Forelimb muscle (tissue), 1 donor: ENCODE measurements around the gene ORC4. TPM values are rescaled to one million over a fixed set of nuclear protein-coding genes. Genes with fewer than 3 reads are reported as not detected.

Source experiments
- DNase-seq: peaks from one replicate; pipeline ENCODE4 v3.0.0-alpha.2; 2013; ENCODE audit warnings: low read depth
- polyA plus RNA-seq: library from polyadenylated mRNA; unstranded; fragments of 120-200 nt; gene quantifications from one replicate; pipeline ENCODE4 v1.2.1, GENCODE V29; 2013; ENCODE audit not compliant: insufficient read length

Gene ORC4
- polyA plus RNA-seq, 1 donor, result 38.0 TPM

DNA sequence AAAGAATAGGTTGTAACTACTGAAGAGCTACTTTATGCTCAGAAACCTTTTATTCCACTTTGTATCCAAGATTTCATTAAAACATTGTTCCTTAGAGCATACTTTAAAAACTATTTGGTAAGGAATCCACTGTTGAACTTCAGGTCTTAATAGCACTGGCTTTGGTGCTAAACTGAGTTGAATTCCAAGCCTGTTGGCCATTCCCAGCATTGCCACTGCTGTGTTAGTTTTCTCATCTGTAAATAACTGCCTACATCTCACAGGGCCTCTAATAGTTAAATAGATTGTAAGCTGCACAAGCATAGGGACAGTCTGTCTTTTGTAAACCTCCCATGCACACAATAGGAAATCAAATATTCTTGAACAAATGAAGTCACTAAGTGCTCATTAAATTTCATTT, 86.6 kb downstream of the ORC4 start:
- DNase-seq, result no peak

- no peak for DNase-seq
Measured at GRCh38 chr2:147927053-147927588, 93.4 kb downstream of the ORC4 start.

- DNase-seq, result no peak
Measured at GRCh38 chr2:147925886-147926285, 94.7 kb downstream of the ORC4 start.

GRCh38 chr2:147924647-147925046, 95.9 kb downstream of the ORC4 start:
- no peak for DNase-seq

- no peak for DNase-seq
Measured at GRCh38 chr2:147923846-147924245, 96.7 kb downstream of the ORC4 start.

DNA sequence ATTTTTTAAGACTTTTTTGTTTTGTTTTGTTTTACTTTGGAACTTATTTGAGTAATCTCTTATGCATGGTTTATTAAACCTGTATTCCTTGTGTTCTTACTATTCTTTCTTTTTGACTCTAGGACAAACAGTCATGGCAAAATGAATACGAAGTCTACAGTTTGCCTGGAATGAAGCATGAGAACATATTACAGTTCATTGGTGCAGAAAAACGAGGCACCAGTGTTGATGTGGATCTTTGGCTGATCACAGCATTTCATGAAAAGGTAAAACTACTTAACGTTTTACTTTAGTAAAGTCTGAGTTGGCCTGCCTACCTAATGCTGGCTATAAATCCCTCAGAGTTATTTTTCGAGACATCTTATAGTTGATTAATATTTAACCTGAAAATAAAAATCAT, 103.4 kb downstream of the ORC4 start:
- DNase-seq, result no peak

DNA sequence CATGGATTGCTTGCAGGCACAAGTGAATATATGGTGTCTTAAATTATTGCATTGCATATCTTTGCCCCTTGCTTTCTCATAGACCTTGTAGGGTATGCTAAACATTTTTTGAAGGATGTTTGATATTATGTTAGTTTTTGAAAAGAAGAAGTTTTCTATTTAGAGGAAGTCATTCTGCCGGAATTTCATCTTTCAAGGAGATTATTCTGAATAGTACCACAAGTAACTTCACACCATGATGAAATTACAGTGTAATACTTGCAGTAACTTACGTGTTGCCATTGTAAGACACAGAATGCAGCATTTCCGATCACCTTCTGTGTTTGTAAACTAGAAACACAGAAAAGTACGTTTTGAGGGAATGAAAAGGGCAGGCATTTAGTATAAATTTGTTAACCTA, 103.8 kb downstream of the ORC4 start:
- no peak for DNase-seq

DNA sequence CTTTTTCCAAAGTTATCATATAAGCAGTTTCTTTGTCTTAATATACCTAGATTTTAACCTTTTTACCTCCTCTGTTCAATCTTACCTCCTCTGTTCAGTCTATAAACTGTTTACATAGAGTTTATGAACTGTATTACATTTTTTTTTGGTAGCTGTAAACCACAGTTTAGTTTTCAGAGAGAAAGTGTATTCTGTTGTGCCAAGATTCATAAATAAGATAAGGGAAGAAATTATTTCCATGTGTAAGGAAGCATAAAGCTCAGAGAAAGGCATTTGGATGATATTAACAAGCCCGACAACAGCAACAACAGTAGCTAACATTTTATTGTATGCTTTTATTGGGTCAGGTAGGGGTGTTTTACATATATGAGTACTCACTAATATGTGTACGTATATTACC, 104.5 kb downstream of the ORC4 start:
- no peak for DNase-seq

- DNase-seq, result no peak
Measured at GRCh38 chr2:147913701-147914480, 106.6 kb downstream of the ORC4 start.

DNA sequence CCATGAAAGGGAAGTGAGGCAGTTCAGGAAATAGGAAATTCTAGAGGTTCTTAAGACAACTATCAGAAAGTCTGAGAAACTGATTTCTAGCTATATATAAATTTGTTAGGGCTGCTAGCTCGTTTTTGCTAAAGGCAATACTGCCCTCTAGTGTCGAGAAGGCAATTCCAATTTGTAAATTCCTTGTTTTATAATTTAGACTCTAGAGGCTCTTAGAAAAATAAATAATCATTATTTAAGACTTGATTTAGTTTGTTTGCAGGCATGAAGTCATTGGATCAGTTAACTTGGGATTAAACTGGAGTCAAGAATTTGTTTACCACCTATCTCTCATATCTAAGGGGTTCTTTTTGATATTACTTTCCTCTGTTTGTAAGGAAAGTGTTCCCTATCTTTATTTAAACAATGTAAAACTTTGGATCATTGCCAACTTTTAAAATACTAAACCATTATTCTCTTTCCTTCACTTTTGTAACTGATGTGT, 109.5 kb downstream of the ORC4 start:
- DNase-seq, result peak; percentile 60

DNA sequence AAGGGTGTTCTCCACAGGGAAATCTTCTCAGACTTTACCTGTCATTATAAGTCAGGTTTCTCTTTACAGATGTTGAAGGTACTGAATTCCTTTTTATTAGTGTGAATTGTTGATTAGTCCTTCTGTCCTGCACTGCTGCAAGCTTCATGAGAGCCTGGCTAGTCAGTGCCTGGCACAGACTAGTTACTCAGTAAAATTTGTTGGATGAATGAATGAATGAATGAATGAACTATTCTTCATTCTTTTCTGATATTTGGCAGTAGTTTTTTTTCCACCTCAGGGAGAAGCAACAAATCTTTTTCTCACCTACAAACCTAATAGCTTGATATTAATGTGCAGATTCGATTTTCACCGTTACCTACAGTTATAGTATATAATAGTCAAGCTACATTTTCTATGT, 111.4 kb downstream of the ORC4 start:
- no peak for DNase-seq

DNA sequence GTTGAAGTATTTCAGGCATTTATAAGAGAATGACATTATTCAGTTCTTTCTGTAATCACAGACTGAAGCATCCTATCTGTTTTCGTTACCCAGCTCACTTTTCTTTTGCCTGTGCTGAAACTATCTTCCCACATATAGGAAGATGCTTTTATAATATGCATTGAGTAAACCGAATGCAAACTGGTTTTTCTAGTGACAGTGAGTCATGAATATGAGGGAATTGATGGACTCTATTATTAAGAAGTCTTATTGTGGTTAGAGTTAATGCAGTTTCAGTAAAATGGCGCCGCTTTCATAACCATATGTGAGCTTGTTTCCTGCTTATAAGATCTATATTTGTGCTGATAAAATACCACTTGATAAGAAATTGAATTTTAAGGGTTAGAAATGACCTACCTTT, 116.5 kb downstream of the ORC4 start:
- no peak for DNase-seq

- no peak for DNase-seq
Measured at GRCh38 chr2:147888680-147889079, 131.9 kb downstream of the ORC4 start.

DNA sequence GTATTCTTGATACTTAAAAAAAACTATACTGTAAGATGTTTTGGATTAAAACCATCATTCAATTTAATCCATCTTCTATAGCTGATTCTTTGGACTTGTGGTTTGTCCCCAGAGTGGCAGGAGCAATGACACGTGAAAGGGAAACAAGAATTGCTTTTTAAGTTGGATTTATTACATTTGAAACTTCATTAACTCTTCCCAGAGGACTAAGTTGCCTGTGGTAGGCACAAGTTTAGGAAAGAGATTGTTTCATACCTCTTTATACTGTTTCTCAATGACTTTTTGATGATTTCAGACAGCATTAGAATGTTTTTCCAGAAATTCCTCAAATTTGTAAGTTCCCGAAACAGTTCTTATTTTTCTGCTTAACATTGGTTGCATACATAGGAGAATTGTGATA, 134.4 kb downstream of the ORC4 start:
- DNase-seq, result no peak

DNA sequence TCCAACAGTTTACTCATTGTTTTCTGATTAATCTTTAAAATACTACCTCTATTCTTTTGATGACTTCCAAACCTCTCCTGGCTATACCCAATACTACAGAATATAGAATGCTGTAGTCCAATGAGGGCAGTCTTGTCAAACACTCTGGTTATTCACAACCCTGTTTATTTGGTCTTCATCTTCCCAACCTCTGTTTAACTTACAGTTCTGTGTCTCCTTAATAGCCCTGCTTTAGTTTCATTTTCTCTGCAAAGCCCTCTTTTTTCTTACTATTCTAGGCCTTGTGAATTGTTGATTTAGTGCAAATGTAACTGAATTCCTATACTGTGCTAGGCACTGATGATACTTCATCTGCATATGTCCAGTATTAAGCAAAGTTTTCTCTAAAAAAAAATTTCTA, 135.7 kb downstream of the ORC4 start:
- DNase-seq, result no peak

- DNase-seq, result no peak
Measured at GRCh38 chr2:147882631-147883030, 137.9 kb downstream of the ORC4 start.

Other genes with a start within 250 kb of the ORC4 start
- 20.2 TPM for gene ACVR2A, start 175.7 kb downstream of the ORC4 start, polyA plus RNA-seq
- gene MBD5, start 354 bp upstream of the ORC4 start, polyA plus RNA-seq, result 19.2 TPM